Transverse colon (tissue), 4 donors: ENCODE measurements around the gene SSH2. TPM values are rescaled to one million over a fixed set of nuclear protein-coding genes. Genes with fewer than 3 reads are reported as not detected.

ENCODE experiments used
- DNase-seq: peaks from one replicate; pipeline ENCODE4 v3.0.0-alpha.2; 2019
- H3K27ac ChIP-seq, 4 donors: fragments of 200-600 bp; sonication (generic); 2 replicates each; pipeline ENCODE4 v1.5.1; 2016 to 2018; ENCODE audit warnings: inconsistent platforms in 4 of 4
- H3K27me3 ChIP-seq: fragments of 200-600 bp; sonication (generic); 2 replicates; pipeline ENCODE4 v1.5.1; 2017; ENCODE audit warnings: inconsistent platforms
- H3K36me3 ChIP-seq, 4 donors: fragments of 200-600 bp; sonication (generic); 2 replicates each; pipeline ENCODE4 v1.5.1; 2017 to 2019; ENCODE audit warnings: inconsistent platforms in 4 of 4
- H3K4me1 ChIP-seq, 4 donors: fragments of 200-600 bp; sonication (generic); 2 replicates each; pipeline ENCODE4 v1.5.1; 2017 to 2020; ENCODE audit warnings: inconsistent platforms in 4 of 4
- H3K4me3 ChIP-seq, 4 donors: fragments of 200-600 bp; sonication (generic); 1 replicate in 1 of 4; 2 replicates in 3 of 4; pipeline versions ENCODE4 v1.5.1 to v1.6.1; 2017 to 2019; ENCODE audit warnings: inconsistent platforms in 4 of 4
- H3K9me3 ChIP-seq, 2 donors: fragments of 200-600 bp; sonication (generic); 2 replicates each; pipeline ENCODE4 v1.5.1; 2017 to 2019; ENCODE audit warnings: inconsistent platforms in 2 of 2
- EP300 ChIP-seq: sonication (generic); formaldehyde crosslinking; IDR thresholded peaks from one replicate; pipeline ENCODE4 v1.6.1; 2017; ENCODE audit warnings: antibody characterized with exemption, low read depth
- POLR2A ChIP-seq: fragments of 450-650 bp; IDR thresholded peaks from one replicate; pipeline ENCODE4 v1.6.1; 2016; ENCODE audit warnings: antibody characterized with exemption, mild to moderate bottlenecking, moderate library complexity
- POLR2AphosphoS5 ChIP-seq, 3 donors: sonication (generic); formaldehyde crosslinking; IDR thresholded peaks; one replicate each; pipeline ENCODE4 v1.6.1; 2016; ENCODE audit warnings: antibody characterized with exemption in 3 of 3
- WGBS, 2 donors: methylation state at CpG; one replicate each; pipeline ENCODE4 v1.1.5; 2018; ENCODE audit warnings: low coverage in 1 of 2; 5-methylcytosine and 5-hydroxymethylcytosine counted together
- in situ Hi-C, 4 donors: fragments of 200-750 bp; cut with MboI; loops; one replicate each; pipeline versions ENCODE4 v1.15.0 to v1.15.1; 2017; ENCODE audit warnings: low sequenced_read_pairs in 3 of 4, low pct_ligation_motif_present in 1 of 4, low pct_unique_long_range_greater_than_20kb in 1 of 4
- intact Hi-C: fragments of 100-400 bp; cut with DNase I; formaldehyde crosslinking; loops from one replicate; pipeline ENCODE4 v1.15.1; 2023; ENCODE audit warnings: low total_unique reads
- total RNA-seq, 4 donors: library from RNA; depleted of rRNA; stranded (reverse); fragments of >200 nt; gene quantifications; one replicate each; pipeline ENCODE4 v1.1.0, GENCODE V29; 2016
- TF ChIP-seq, protein P1 (sequence below), 5 experiments: fragments of 200-600 bp in 3 of 5; fragments of 450-650 bp in 2 of 5; sonication (generic) in 3 of 5; IDR thresholded peaks; 1 replicate in 2 of 5; 2 replicates in 3 of 5; pipeline ENCODE4 v1.5.1; 2016 to 2017; ENCODE audit warnings: antibody characterized with exemption in 5 of 5, inconsistent platforms in 3 of 5, mild to moderate bottlenecking in 2 of 5, moderate library complexity in 1 of 5

SSH2 gene
- total RNA-seq, 4 donors from 2014 or later: 15.3 to 99.9 (median 46.0) TPM

DNA sequence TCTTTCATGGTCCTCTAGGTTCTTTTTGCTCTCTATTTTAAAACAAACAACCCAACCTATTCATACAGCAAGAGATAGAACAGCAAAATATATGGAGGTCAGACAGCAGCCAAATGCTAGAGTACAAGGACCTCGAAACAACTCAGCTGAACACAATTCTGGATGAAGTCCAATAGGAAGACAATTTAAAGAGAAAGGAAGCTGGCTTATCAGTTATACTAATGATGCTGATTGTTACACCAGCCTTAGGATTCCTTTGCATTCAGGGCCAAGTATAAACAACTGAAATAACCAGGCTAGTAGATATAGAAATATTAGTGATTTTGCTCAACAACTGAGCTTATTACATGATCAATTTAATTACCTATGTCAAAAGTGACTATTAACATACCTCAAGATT lies 2.5 kb downstream of the SSH2 start:
- H3K4me3 ChIP-seq: no peak overlapping the region
- no peak for DNase-seq
- H3K36me3 ChIP-seq: no peaks in the 10 kb centered on the region
- in situ Hi-C loops (loop anchor here in 2 of 4 donors (25.0 kb wide), 2 partner anchors 290 to 315 kb away; partner anchors contain the start of gene CORO6 (in 1 of the 2)), intact Hi-C loops (no loop called here)
- 0 to 16% methylated on average over 1 of the region's 1 CpG for WGBS, 2 donors
- TF ChIP-seq EP300 (no peak), POLR2AphosphoS5 (IDR thresholded peaks at IDR 0.05) (no peak)
- no peaks in the 10 kb centered on the region for H3K9me3 ChIP-seq
- peaks cover 5 to 36% (median 27%) of the 10 kb centered on the region in 4 donors for H3K4me1 ChIP-seq
- H3K27ac ChIP-seq: no peak overlapping the region
- no peaks in the 10 kb centered on the region for H3K27me3 ChIP-seq

DNA sequence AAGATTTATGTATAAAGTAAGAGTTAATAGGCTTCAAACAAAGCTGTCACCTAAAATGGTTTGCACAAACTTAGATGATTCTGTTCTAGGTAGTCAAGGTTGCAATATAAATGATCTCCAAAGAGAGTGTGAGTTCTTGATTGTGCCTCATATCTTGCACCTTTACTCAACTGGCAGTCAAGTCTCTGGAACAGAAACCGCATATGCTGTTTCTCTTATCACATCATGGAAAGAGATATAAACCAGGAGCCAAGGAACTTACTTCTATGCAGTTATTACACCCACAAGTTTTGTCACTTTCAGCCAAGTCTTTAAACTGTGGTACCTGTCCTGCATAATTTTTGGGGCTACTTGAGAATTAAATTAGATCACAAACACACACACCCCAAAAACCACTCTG lies 5.2 kb downstream of the SSH2 start:
- Histone ChIP-seq H3K27me3 (no peaks in the 10 kb centered on the region), H3K27ac (no peak overlapping the region), H3K36me3 (no peaks in the 10 kb centered on the region), H3K4me1 (peaks cover 0 to 25% (median 17%) of the 10 kb centered on the region in 4 donors), H3K4me3 (no peak overlapping the region), H3K9me3 (no peaks in the 10 kb centered on the region)
- WGBS, 2 donors: 33 to 62% methylated on average over 1 of the region's 1 CpG
- in situ Hi-C loops (loop anchor here in 2 of 4 donors (25.0 kb wide), 2 partner anchors 287 to 312 kb away; partner anchors contain the start of gene CORO6 (in 1 of the 2)), intact Hi-C loops (no loop called here)
- no peak for DNase-seq
- TF ChIP-seq EP300: no peak
- TF ChIP-seq POLR2AphosphoS5 (IDR thresholded peaks at IDR 0.05): no peak
- TF ChIP-seq, protein P1, sequence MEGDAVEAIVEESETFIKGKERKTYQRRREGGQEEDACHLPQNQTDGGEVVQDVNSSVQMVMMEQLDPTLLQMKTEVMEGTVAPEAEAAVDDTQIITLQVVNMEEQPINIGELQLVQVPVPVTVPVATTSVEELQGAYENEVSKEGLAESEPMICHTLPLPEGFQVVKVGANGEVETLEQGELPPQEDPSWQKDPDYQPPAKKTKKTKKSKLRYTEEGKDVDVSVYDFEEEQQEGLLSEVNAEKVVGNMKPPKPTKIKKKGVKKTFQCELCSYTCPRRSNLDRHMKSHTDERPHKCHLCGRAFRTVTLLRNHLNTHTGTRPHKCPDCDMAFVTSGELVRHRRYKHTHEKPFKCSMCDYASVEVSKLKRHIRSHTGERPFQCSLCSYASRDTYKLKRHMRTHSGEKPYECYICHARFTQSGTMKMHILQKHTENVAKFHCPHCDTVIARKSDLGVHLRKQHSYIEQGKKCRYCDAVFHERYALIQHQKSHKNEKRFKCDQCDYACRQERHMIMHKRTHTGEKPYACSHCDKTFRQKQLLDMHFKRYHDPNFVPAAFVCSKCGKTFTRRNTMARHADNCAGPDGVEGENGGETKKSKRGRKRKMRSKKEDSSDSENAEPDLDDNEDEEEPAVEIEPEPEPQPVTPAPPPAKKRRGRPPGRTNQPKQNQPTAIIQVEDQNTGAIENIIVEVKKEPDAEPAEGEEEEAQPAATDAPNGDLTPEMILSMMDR (IDR thresholded peaks at IDR 0.05): no peak
- no peak for TF ChIP-seq POLR2A

DNA sequence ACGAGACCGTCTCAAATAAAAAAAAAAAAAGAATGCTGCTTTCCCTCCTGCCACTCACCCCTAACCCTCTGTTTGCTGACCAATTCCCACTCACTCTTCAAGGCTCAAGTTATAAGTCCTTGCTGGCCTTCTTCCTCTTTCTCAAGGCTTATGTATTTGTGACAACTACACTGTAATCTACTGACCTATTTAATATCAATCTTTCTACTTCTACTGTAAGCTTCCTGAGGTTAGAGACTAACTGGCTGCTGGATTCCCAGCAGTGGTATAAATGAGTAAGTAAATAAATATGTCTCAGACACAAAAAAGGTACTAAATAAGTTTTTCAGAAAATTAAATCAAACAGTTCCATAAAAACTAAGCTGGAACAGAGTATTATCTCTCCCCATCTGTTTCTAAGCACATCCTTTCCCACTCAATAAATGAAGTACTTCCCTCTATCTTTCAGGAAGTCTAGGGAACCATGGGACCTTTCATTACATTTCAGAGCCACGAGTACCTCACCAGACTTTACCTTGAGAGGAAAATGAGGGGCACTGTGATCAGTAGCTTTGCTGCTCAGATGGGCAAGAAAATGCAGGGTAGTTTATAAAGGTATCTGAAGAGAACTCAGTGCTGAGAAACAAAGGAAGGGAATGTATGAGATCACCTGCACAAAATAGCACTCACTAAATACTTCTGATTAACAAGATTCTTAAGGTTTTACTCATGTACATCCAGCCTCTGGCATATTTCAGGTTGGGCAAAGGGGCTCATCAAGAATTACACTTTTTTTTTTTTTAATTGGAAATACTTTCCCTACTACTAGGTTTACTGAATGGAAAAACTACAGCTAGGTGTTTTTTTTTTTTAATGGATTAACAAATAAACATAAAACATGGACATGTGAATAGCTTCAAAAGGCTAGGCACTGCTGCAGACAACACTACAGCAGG lies 10.8 kb downstream of the SSH2 start:
- in situ Hi-C loops (no loop called here), intact Hi-C loops (no loop called here)
- Histone ChIP-seq H3K36me3 (no peaks in the 10 kb centered on the region), H3K9me3 (no peaks in the 10 kb centered on the region), H3K27me3 (no peaks in the 10 kb centered on the region), H3K4me1 (peaks cover 0 to 9% (median 2%) of the 10 kb centered on the region in 4 donors), H3K27ac (no peak overlapping the region), H3K4me3 (no peak overlapping the region)
- no peak for DNase-seq
- TF ChIP-seq POLR2AphosphoS5 (IDR thresholded peaks at IDR 0.05): no peak
- TF ChIP-seq EP300: no peak
- no peak for TF ChIP-seq POLR2A
- TF ChIP-seq, protein P1 (IDR thresholded peaks at IDR 0.05): no peak
- whole genome bisulfite sequencing, 2 donors: 59 to 76% methylated on average over 3 of the region's 3 CpGs

DNA sequence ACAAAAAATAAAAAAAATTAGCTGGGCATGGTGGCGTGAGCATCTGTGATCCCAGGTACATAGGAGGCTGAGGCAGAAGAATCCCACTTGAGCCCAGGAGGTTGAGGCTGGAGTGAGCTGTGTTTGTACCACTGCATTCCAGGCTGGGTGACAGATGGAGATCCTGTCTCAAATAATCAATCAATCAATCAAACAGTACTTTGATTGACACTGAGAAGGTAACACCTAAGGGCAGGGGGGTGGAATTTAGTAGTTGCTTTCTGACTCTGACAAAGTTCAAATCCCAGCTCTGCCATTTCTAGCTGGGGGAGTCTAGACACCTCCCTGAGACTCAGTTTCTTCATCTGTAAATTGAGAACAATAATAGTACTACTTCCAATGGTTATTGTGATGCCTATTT lies 12.0 kb downstream of the SSH2 start:
- Histone ChIP-seq H3K4me3 (no peak overlapping the region), H3K4me1 (peaks cover 0 to 9% (median 2%) of the 10 kb centered on the region in 4 donors), H3K27ac (no peak overlapping the region), H3K9me3 (no peaks in the 10 kb centered on the region), H3K36me3 (no peaks in the 10 kb centered on the region), H3K27me3 (no peaks in the 10 kb centered on the region)
- DNase-seq: no peak
- in situ Hi-C loops: no loop called here
- TF ChIP-seq EP300 (no peak), POLR2A (no peak), POLR2AphosphoS5 (IDR thresholded peaks at IDR 0.05) (no peak)
- TF ChIP-seq, protein P1 (IDR thresholded peaks at IDR 0.05): no peak
- intact Hi-C loops: no loop called here
- WGBS, 2 donors: 100% methylated on average over 1 of the region's 1 CpG
